Measurements from ENCODE around the gene WNT4.

GRCh38 chr1:22190251-22190650 lies 47.4 kb upstream of the WNT4 start:
- TF ChIP-seq POLR2AphosphoS5 (IDR thresholded peaks at IDR 0.05), result no peak
- no peak for TF ChIP-seq CTCF (IDR thresholded peaks at IDR 0.05 in 8 of 11, conservative IDR thresholded peaks at IDR 0.05 in 3 of 11)
